Suprapubic skin (tissue), 4 donors: Measurements from ENCODE around the gene KL. TPM values are rescaled to one million over a fixed set of nuclear protein-coding genes. Genes with fewer than 3 reads are reported as not detected.

Experiments
- DNase-seq, 2 donors: peaks; one replicate each; pipeline ENCODE4 v3.0.0-alpha.2; 2019; ENCODE audit warnings: low spot score in 2 of 2
- H3K27ac ChIP-seq: fragments of 200-600 bp; sonication (generic); one replicate; pipeline ENCODE4 v1.5.1; 2019
- H3K27me3 ChIP-seq: fragments of 200-600 bp; sonication (generic); one replicate; pipeline ENCODE4 v1.5.1; 2019
- H3K36me3 ChIP-seq: fragments of 200-600 bp; sonication (generic); one replicate; pipeline ENCODE4 v1.5.1; 2019
- H3K4me1 ChIP-seq: fragments of 200-600 bp; sonication (generic); one replicate; pipeline ENCODE4 v1.5.1; 2019
- H3K4me3 ChIP-seq: fragments of 200-600 bp; sonication (generic); one replicate; pipeline ENCODE4 v1.5.1; 2019; ENCODE audit warnings: mild to moderate bottlenecking
- H3K9me3 ChIP-seq: fragments of 200-600 bp; sonication (generic); one replicate; pipeline ENCODE4 v1.5.1; 2019
- CTCF ChIP-seq, 2 donors: fragments of 200-600 bp in 1 of 2; fragments of 450-650 bp in 1 of 2; sonication (generic) in 1 of 2; IDR thresholded peaks; one replicate each; pipeline ENCODE4 v1.5.1; 2016 to 2019; ENCODE audit warnings: antibody characterized with exemption in 2 of 2, mild to moderate bottlenecking in 1 of 2, moderate library complexity in 1 of 2
- EP300 ChIP-seq: sonication (generic); formaldehyde crosslinking; IDR thresholded peaks from one replicate; pipeline ENCODE4 v1.6.1; 2017; ENCODE audit warnings: antibody characterized with exemption
- POLR2A ChIP-seq, 2 donors: fragments of 450-650 bp; IDR thresholded peaks; one replicate each; pipeline ENCODE4 v1.6.1; 2017; ENCODE audit warnings: antibody characterized with exemption in 2 of 2, mild to moderate bottlenecking in 2 of 2, moderate library complexity in 2 of 2
- POLR2AphosphoS5 ChIP-seq, 3 donors: sonication (generic); formaldehyde crosslinking; IDR thresholded peaks; one replicate each; pipeline ENCODE4 v1.6.1; 2017; ENCODE audit warnings: antibody characterized with exemption in 3 of 3
- whole genome bisulfite sequencing: methylation state at CpG from one replicate; pipeline ENCODE4 v1.1.5; 2018; 5-methylcytosine and 5-hydroxymethylcytosine counted together
- total RNA-seq, 4 donors: library from RNA; depleted of rRNA; stranded (reverse); fragments of >200 nt; gene quantifications; one replicate each; pipeline ENCODE4 v1.1.0, GENCODE V29; 2016

Gene KL
- total RNA-seq = 1 to 10 TPM in 3 of 4 donors, under 1 TPM in 1; 0.95 to 1.6 (median 1.6) TPM

- WGBS = 7% methylated on average over 6 of the region's 106 CpGs
- DNase-seq = peak; percentile 67 to 80
- peaks cover 15% of the 10 kb centered on the region for H3K4me1 ChIP-seq
These were observed at the start of gene KL for GRCh38 chr13:33016414-33017322. Gene KL (plus strand): TSS chr13:33016423. CDS start chr13:33016441, 18 bp downstream.

GRCh38 chr13:32967584-32968182 lies 48.5 kb upstream of the KL start:
- Histone ChIP-seq H3K4me1 (no peaks in the 10 kb centered on the region), H3K27ac (no peak overlapping the region), H3K9me3 (no peaks in the 10 kb centered on the region), H3K4me3 (no peak overlapping the region), H3K36me3 (no peaks in the 10 kb centered on the region), H3K27me3 (no peaks in the 10 kb centered on the region)
- WGBS = 79% methylated on average over 5 of the region's 5 CpGs
- TF ChIP-seq EP300 (no peak), POLR2A (IDR thresholded peaks at IDR 0.05) (no peak), POLR2AphosphoS5 (IDR thresholded peaks at IDR 0.05) (no peak), CTCF (IDR thresholded peaks at IDR 0.05) (no peak)
- no peak for DNase-seq

More at GRCh38 chr13:33016414-33017322, at the start of gene KL:
- TF ChIP-seq POLR2A (IDR thresholded peaks at IDR 0.05) (no peak), CTCF (IDR thresholded peaks at IDR 0.05) (no peak), POLR2AphosphoS5 (IDR thresholded peaks at IDR 0.05) (no peak), EP300 (no peak)
- H3K36me3 ChIP-seq = no peaks in the 10 kb centered on the region
- H3K4me3 ChIP-seq = peak within 1 kb of the TSS; percentile 59
- H3K27me3 ChIP-seq = peaks cover 7% of the 10 kb centered on the region
- peak within 1 kb of the TSS; percentile 74 for H3K27ac ChIP-seq
- H3K9me3 ChIP-seq = no peaks in the 10 kb centered on the region

GRCh38 chr13:32968316-32968715 lies 47.9 kb upstream of the KL start:
- TF ChIP-seq POLR2AphosphoS5 (IDR thresholded peaks at IDR 0.05) (no peak), EP300 (no peak), CTCF (IDR thresholded peaks at IDR 0.05) (no peak), POLR2A (IDR thresholded peaks at IDR 0.05) (no peak)
- H3K9me3 ChIP-seq = no peaks in the 10 kb centered on the region
- no peaks in the 10 kb centered on the region for H3K4me1 ChIP-seq
- H3K27me3 ChIP-seq = no peaks in the 10 kb centered on the region
- H3K27ac ChIP-seq = no peak overlapping the region
- 90% methylated on average over 1 of the region's 1 CpG for WGBS
- DNase-seq = no peak
- no peaks in the 10 kb centered on the region for H3K36me3 ChIP-seq
- no peak overlapping the region for H3K4me3 ChIP-seq

GRCh38 chr13:32968793-32969192 lies 47.4 kb upstream of the KL start:
- Histone ChIP-seq H3K27ac (no peak overlapping the region), H3K9me3 (no peaks in the 10 kb centered on the region), H3K4me1 (no peaks in the 10 kb centered on the region), H3K27me3 (no peaks in the 10 kb centered on the region), H3K36me3 (no peaks in the 10 kb centered on the region), H3K4me3 (no peak overlapping the region)
- TF ChIP-seq EP300 = no peak
- TF ChIP-seq POLR2AphosphoS5 (IDR thresholded peaks at IDR 0.05) = no peak
- TF ChIP-seq POLR2A (IDR thresholded peaks at IDR 0.05) = no peak
- no peak for TF ChIP-seq CTCF (IDR thresholded peaks at IDR 0.05)
- no peak for DNase-seq
- WGBS = 54% methylated on average over 3 of the region's 3 CpGs

GRCh38 chr13:32969516-32969941 lies 46.7 kb upstream of the KL start:
- Histone ChIP-seq H3K27ac (peak overlapping the region; percentile 15), H3K27me3 (no peaks in the 10 kb centered on the region), H3K9me3 (no peaks in the 10 kb centered on the region), H3K4me1 (no peaks in the 10 kb centered on the region), H3K4me3 (peak overlapping the region; percentile 15), H3K36me3 (no peaks in the 10 kb centered on the region)
- DNase-seq = no peak
- TF ChIP-seq CTCF (IDR thresholded peaks at IDR 0.05) = no peak
- no peak for TF ChIP-seq EP300
- no peak for TF ChIP-seq POLR2AphosphoS5 (IDR thresholded peaks at IDR 0.05)
- no peak for TF ChIP-seq POLR2A (IDR thresholded peaks at IDR 0.05)
- WGBS = 43% methylated on average over 7 of the region's 7 CpGs
